NCI-H187 (cell line): Measurements from ENCODE around the gene ITGA4.

Experiments used
- DNase-seq, 2 experiments: peaks; one replicate each; lab custom pipeline; 2025; lab: John Stamatoyannopoulos, UW

Gene ITGA4

DNA sequence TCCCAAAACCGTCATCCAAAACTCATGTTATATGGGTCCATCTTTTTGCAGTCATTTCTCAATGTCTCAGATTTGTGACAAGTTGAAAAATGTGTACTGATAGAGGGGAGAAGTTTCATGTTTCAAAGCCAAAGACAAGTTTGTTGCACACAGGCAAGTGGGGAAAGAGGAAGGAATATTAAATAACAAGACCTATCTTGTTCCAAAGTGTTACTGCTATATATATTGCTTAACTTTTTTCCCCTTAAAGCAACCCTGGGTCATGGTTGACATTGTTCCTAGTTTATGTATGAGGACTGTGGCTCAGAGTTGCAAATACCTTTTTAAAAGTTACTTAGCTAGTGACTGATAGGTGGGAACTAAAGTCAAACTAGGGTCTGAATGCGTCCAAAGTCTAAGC lies 1.7 kb downstream of the ITGA4 start:
- no peak for DNase-seq

DNA sequence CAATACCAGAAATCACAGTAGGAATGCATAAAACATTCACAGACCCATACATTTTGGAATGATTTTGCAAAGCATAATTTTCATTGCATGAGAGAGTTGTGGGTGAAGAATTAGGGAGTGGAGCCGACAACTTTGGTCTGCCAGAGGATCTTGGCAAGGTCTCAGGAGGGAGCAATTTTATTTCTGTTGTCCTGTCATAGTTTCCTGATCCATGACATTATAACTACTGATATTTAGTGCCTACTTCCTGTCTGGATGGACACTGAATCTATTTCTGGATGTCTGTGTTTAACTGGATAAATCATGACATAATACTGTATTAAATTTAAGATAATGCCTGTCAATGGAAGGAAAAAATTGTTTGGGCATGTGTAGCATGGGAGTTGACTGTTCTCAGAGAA lies 2.4 kb downstream of the ITGA4 start:
- no peak for DNase-seq

DNA sequence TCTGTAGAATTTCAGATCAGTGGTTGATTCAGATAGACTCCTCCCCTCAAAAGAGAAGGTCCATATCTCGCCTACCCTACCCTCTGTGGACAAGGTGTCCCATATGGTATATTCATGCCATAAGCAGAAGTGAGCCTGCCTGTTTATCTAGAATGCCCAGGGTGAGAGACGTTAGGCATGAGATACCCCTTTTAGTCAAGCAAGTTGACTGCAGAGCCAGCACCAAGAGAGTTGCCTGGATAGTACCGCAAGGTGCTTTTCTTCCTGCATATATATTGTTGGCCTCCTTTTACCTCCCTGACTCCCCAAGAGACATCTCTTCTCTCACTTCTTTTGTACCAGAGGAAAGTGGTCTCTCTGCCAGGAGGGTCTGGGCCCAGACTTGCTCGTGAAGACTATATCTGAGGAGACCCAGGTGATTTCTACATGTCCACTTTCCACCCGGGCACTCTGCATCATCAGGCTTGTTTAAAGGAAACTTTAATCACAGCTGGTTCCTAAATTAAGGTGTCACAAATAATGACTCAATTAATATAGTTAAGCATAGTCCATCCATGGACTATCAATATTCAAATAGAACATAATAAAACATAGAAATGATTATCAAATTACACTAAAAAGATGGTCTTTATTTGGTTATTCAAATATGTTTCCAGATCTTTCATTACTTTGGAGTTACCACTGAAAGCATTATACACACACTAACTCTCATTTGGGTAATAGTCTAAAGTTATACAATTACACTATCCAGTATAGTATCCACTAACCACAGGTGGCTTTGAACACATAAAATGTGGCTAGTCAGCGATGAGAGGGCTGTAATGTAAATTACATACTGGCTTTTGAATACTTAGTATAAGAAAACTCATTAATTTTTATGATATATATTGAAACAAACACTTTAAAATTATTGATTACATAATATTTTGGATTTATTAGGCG lies 4.1 kb downstream of the ITGA4 start:
- no peak for DNase-seq

DNA sequence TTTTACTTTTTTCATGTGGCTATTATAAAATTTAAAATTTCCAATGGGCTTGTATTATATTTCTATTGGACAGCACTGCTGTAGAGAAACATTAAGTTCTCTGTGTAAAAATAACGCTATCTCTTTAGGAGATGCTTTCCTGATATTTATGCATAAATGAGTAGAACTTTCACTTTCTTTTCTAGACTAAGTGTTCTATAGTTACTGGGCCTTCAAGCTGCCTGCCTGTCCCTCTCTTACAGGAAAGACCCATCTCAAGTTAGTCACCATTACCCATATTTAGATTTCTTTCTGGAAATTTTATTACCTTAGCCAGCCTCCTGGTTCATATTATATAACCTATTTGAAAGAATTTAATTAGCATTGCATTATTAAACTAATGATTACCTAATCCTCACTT lies 4.8 kb downstream of the ITGA4 start:
- no peak for DNase-seq

DNA sequence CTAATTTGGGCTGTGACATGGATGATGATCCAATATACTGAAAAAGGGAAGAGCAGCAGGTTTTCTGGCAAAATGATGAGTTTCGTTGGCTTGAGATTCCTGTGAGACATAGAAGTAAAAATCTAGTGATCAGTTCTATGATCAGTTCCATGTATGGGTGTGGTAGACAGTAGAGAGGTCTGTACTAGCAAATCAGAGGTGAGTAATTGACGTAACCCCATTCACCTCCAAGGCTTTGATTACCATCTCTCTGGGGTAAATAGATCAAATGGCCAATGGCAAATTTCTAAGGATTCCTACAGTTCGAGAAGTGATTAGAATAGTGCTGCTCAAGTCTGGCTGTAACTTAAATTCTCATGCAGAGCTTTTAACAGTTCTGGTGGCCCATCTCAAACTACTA lies 6.4 kb downstream of the ITGA4 start:
- no peak for DNase-seq

DNA sequence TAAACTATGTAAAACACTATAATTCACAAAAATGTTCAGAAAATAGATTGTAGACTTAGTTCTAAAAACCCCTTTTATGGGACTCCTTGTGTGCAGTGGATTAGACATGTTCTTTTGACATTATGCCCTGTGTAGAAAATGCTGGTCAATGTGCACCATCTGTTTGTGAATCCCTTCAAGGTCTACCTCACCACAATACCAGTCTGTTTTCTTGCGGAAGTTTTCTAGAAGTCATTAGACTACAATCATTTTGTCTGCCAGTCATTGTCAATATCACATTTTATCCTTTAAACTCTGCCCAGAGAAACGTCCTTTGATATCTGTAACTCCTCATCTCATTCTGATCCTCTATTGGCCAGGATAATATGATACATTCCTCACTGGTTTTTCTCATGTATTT lies 7.8 kb downstream of the ITGA4 start:
- DNase-seq = no peak

DNA sequence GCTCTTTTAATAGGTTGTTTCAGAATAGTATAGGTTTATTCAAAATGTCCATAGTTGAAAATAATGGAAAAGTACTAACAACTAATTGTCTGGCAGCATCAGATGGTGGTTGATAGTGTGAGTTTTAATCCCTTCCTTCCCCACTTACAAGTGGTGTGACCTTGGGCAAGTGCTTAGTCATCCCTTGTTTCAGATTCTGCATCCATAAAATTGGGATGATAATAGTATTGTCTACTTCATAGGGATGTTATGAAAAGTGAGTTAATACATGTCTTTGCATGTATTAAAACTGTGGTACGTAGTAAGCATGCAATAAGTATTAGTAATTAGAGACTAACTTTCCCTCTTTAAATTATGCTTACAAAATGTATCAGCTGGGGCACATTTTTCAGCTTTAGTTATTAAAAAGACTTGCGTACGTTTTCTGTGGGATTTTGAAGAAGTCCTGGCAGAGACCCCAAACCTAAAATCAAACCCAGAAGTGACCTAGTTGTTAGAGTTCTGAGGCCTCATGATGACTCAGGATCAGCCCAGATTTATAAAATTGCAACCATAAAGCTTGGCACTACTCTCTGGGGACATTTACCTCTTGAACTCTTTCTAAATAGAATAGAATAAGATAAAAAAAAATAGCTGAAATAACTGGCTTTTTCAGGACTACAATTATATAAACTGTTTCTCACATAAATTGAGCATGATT lies 8.6 kb downstream of the ITGA4 start:
- no peak for DNase-seq

DNA sequence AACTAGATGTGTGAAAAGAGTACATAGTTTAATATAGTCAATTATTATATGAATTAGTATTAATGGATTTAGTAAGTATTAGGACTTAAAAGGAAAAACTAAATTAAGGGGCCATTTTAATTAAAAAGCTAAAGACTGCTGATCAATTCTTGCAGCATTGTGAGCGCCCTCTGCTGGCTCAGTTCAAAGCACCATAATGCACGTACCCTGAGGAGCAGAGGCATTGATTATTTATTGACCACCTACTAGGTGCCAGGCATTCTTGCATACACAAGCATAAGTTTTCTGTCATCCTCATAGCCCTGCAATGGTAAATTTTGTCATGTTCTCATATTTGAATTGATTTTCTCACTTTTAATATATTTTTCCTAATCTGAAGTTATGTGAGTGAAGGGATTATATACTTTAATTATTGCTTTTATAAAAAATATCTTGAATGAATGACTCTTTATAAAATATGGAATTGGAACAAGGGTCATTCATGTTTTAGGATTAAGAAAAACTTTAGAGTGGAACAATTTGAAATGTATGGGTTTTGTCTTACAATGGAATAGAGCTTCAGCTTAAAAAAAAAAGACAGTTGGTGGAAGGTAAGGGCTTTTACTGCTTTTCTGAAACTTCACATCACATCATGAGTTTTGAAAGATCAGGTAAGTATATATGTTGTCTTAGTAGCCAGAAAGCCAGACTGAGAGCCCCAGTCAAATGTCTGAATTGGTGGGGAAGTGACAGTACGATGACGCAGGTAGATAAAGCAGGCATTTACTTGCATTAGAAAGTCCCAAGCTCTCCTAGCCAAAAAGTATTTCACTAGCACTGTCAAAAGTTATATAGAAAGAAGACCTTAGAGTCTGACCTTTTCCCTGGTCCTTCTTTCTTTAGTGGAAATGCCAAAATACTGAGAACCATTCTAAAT lies 9.7 kb downstream of the ITGA4 start:
- DNase-seq = no peak

DNA sequence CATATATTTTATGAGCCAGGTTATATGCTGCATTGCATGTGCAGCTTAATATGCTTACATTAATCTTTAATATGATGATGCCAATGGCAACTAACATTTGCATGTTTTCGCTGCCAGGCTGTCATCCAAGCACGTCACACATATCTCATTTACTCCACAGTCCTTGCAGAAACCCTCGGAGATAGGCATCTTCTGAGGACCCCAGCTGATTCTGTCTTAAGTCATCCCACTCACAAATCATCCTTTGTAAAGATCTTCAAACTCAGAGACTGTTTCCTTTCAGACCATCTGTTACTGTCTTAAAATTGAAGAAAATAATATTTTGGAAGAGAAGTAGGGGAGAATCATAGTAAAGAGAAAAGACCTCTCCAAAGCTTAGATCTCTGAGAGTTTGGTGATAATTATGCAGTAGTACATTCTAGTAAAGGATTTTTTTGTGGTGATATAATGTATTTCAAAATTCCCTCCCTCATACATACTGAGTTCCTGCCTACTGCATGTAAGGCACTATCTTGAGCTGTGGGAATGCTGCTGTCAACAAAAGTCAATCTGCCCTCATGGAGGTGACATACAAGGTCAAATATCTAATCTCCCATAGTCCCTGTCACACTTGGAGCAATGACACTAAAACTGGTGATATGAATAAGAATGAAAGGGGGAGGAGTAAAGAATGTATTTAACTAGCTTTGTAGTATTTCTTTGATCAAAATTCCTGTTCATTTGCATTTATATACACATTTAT lies 11.0 kb downstream of the ITGA4 start:
- no peak for DNase-seq

DNA sequence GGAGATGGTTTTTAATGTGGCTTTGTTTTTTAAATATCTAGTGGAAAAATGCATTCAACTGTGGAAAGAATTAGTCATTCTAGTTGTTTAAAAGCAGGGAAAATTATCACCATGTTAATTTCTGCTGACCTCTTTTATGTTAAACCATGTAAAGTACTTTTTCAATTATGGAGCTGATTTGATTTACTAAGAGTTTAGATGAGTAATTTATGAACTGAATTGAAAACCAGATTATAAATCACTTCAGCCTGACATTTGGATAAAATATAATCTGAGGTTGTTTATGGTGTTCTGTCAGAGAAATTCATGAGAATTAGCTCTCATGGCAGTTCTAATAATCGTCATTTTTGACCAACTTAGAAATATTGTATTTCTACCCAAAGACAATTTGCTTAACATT lies 11.6 kb downstream of the ITGA4 start:
- no peak for DNase-seq

DNA sequence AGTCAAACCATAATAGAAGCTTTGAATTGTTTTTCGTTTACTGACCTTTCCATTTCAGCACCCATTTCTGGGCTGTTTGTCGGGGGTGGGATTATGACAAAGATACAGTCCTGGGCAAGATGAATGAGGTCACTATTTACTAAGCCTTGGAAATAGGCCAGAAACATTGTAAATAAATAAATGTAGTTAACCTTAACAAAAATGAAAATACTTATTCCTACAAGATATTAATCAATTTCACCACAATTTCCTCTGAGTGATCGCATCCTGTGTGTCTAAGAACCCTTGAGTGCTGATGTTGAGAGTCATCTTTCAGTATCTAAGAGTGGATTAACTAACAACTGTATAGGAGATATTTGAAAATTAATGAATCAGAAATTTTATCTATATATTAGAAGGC lies 14.0 kb downstream of the ITGA4 start:
- no peak for DNase-seq

DNA sequence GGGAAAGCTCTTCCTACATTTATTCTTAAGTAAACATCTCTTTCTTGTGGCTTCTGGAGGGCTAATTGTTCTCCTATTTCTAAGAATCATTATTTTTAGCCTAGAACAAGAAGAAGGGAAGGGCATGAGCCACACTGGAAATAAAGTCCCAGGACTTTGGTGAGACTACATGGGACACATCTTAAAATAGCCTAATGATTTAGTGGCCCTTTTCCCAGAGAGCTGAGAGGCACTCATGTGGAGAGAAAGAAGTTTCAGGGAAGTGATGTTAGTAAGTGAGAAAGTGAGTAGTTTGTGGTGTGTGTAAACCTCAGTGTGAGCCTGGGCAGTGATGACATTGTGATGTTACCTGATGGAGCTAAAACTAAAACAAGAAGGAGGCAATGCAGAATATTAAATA lies 14.6 kb downstream of the ITGA4 start:
- no peak for DNase-seq

DNA sequence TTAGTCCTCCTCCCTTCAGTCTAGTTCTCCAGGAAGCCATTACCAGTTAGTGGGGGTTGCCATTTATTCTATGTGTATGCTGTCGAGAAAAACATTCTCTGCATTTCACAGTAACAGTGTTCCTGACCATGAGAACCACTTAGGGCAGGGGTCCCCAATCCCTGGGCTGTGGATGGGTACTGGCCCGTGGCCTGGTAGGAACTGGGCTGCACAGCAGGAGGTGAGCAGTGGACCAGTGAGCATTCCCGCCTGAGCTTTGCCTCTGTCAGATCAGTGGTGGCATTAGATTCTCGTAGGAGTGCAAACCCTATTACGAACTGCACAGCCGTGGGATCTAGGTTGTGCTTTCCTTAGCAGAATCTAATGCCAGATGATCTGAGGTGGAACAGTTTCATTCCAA lies 15.8 kb downstream of the ITGA4 start:
- no peak for DNase-seq

DNA sequence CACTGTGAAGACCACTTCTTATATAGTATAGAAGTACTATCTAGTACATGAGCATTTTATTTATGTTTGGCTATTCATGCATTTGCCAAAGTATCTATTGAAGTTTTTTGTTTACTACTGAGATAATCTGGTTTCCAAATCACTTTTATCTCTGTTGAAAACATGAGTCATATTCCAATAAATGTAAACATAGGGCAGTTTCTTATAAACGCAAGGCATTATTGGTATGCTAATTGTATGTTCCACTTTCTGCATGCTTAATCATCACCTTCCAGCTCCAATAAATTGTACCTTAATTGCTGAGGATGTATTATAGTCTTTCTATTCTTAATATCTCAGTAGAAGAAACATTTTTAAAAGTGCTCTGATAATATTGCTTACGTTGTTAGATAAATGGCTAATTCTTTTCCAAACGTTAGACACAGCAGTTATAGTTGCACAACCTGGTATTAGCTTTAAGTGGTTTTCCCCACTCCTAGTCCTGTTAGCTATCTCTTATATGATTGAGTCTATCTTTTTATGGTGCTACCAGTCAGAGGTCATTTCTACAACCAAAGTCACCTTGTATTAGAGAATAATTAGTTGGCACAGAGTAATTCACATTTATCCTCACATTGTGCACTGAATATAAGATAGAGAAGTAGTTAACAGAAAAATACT lies 17.2 kb downstream of the ITGA4 start:
- no peak for DNase-seq

DNA sequence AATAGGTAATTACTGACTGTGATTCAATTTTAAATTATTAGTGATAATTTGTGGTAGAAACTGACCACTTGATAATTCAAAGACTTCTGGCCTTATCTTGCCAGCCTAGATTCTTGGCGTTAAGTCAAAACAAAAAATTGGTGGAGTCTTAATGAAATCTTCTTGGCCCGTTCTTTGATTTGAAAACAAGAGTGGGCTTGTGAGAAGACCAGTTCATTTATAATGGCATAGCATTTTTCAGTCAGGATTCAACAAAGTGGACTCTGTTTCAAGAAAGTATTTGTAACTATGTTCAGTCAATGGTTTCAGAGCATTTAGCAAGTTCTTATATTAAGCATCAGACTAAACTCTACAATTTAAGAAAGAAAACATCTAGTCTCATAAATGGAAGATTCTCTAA lies 26.0 kb downstream of the ITGA4 start:
- no peak for DNase-seq

DNA sequence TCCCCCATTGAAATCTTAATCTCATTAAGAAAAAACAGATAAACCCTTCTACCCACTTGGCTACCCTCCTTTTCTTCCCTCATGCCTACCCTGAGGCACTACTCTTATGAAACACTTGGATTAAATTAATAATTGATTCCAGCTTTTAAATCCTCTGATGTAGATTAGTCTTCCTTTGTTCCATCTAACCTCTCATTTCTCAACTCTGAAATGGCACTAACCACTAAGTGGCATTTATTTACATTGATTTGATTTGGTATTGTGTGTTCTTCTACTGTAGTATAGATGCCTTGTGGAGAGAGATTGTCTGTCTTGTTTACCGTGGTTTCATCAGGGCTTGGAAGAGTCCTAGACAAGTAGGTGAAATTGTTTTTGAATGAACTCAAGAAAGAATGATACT lies 26.7 kb downstream of the ITGA4 start:
- peak; percentile 40 to 46 for DNase-seq

DNA sequence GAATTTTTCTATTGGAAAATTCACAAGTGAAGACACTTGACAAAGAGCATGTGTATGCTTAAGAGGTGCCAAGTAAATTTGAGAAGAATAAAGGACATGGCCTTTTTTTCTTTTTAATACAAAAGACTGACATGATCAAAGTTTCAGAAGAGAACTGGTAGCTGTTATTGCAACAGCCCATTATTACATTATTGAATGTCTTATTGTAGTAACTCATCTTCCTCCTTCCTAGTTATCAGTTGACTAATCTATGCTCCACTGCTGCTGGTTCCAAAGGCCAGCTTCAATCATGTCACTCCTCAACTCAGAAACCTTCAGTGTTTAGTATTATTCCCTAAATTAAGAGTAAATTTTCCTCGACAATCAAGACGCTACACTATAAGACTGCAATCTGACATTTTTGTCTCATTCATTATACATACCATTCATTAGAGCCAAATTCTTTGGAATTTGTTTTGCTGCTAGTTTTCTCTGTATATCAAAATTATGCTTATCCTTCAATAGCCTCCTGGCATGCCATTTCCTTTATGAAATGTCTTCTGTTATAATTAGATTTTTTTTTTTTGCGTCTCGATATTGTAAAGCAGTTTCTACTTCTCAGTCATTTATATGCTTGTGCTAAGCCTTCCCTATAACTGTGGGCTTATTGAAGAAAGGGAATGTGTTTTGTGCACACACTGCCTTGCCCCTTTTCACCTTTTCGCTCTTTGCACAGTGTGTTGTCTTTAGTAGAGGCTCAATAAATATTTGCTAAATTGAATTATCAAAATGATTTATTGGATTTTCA lies 27.9 kb downstream of the ITGA4 start:
- no peak for DNase-seq

DNA sequence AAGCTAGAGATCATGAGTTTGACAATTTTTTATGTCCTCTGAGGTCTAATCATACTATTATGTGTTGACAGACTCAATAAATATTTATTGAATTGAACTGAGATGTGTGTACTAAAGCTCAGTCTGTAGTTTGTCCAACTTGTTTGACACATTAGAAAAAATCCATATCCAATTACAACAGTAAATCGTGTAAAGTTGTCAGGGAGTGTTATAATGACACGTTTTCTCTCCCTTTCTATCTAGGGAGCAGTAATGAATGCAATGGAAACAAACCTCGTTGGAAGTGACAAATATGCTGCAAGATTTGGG lies 28.4 kb downstream of the ITGA4 start:
- DNase-seq = no peak

DNA sequence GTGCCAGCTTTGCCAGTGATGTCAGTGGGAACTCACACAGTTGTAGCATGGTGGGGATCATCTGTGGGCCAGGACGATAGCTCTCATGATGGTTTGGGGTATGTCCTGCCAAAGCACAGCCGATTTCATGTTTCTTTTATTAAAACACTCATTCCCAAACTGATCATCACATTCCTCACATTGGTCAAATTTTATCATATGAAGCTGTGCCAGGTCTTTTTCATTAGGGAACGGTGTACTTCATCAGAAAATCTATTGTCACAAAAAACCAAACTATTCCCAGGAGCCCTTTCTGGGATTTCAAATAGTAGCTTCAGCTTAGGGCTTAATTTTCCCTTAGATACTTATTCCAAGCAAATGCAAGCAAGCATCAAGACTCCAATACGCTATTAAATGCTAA lies 42.0 kb downstream of the ITGA4 start:
- DNase-seq = no peak

DNA sequence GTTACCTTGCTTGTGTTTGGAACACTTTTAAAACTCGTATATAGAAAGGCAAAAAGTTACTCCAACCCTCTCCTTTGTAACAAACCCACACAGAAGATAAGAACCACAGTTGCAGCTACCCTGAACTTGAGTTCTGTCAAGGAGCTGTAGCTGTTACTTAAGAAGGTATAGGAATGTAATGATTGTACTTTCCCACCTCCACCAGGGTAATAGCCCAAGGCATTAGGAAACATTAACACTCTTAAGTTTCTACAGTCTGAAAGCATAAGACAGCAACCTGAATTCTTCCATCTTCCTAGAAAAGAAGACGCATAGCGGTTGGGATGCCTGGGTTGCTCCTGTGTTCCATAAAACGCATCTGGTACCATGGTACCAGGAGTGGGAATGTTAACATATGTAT lies 43.0 kb downstream of the ITGA4 start:
- DNase-seq = no peak

DNA sequence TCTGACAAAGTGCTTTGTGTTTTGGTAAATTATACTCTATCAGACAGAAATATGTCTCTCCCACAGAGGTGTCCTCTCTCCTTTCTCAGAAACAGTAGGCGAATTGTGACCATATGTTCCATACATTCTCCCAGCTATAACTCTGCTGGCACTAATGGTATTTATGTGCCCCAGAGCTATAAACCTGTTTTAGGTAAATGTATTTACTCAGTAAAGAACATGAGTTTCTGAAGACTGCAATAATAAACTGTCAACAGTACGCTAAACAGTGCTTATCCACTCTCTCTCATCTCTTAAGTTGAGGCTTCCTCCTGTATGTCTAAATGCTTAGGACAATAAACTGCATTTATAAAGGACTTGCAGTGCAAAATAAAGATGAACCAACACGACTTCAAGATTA lies 58.5 kb downstream of the ITGA4 start:
- DNase-seq = no peak
